Embryonic facial prominence (tissue), 1 donor: ENCODE results near the gene UGCG.
"Not testable (repeated sequence)": the region's sequence is repeated elsewhere in the genome, so short reads cannot be mapped to it uniquely, and the experiment has no call there.

ENCODE experiments used
- DNase-seq: peaks from one replicate; pipeline ENCODE4 v3.0.0-alpha.2; 2016; ENCODE audit errors: extremely low spot score

Gene UGCG

GRCh38 chr9:111955048-111955447, 58.4 kb downstream of the UGCG start:
- no peak for DNase-seq

- no peak for DNase-seq
Measured at GRCh38 chr9:111957856-111958631, 61.4 kb downstream of the UGCG start.

DNA sequence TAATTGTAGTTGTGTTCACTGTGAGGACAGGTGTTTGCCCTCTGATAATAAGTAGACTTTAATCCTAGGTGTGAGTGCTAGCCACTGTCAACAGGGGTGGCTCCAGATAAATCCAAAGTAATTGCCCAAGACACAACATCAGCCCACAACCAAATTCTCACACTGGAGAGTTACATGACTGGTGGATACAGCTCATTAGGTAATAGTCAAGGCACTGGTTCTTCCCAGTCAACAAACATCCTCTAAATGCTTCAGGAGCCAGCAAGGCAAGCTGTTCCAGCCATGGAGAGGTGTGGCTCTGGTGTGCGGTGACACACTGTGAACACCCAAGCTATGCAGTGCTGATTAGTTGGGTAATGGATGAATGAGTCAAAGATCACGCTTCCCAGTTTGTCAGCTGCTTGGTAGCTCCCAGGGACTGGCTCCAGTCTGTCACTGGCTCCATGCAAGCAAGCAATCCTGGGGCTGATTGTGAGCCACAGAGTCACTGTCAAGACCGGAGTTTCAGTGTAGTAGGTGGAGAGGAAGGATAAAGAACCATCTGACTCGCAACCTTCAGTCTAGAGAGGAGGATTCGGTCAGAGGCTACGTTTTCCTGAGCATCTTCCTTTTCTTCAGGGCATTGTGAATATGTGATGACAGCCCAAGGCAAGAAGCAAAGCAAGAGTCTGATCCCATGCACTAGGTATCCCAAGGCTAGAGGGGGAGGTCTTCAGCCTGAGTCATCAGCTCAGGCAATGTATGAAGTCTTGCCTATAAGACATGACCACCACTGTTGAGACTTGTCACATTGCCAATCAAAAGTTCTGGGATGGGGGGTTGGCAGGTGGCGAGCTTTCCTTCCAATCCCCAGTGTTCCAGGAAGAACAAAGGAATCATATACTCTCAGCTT, 63.1 kb downstream of the UGCG start:
- DNase-seq = no peak

DNA sequence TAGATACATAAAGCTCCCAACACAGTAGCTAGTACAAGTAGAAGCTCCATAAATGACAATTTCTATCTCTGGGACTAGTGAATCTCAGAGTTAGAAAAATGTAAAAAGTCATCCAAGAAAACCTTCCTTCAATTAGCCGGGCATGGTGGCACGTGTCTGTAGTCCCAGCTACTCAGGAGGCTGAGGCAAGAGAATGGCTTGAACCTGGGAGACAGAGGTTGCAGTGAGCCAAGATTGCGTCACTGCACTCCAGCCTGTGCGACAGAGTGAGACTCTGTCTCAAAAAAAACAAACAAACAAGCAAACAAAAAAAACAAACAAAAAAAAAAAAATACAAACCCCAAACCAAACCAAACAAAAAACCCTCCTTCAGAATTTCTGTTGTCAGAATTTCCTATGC, 63.9 kb downstream of the UGCG start:
- DNase-seq = not testable (repeated sequence)

DNA sequence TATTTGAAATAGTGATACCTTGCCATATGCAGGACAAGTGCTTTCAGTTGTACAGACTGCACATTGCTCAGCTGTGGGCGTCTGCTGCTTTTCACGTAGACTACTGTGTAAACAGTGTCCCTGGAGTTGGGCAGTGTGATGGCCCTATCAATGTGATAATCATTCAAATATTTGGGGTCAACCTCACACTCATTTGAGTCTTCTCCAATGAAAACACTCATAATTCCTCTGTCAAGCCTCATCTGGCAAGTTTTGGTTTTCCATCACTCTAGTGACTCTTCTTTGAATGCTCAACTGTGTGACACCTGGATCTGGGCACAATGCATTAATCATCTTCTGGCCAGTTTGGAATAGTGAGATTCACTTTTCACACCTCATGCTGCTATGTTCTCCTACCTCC, 64.4 kb downstream of the UGCG start:
- DNase-seq = no peak

GRCh38 chr9:111961575-111961974, 65.0 kb downstream of the UGCG start:
- DNase-seq = no peak

DNA sequence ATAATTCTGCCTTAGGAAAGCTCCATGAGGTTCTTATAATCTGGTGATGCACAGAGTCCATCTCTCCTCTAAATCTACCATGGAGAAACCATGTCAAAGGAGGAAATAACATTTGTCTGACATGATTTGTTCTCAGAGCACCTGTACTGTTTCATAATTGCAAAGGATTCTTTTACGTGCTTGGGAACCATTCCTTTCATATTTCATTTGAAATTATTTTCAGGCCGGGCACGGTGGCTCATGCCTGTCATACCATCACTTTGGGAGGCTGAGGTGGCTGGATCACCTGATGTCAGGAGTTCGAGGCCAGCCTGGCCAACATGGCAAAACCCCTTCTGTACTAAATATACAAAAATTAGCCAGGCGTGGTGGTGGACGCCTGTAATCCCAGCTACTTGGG, 65.4 kb downstream of the UGCG start:
- DNase-seq = no peak

GRCh38 chr9:111963995-111964394, 67.4 kb downstream of the UGCG start:
- no peak for DNase-seq

DNA sequence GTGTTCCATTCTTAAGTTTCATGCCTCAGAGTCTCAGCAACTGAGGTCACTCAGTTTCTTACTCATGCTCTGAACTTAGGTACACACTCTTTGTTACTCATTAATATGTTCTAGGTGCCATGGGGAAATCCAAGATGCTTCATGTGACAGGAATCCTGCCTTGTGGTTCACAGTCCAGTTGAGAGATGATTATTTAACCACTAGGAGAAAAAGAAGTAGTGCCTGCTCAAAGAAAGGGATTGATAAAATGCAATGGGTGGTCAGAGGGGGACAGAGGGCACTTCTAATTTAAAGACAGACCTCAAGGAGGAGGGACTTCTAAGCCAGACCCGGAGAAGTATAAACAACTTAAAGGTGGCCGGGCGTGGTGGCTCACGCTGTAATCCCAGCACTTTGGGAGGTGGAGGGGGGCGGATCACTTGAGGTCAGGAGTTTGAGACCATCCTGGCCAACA, 69.0 kb downstream of the UGCG start:
- DNase-seq = no peak

DNA sequence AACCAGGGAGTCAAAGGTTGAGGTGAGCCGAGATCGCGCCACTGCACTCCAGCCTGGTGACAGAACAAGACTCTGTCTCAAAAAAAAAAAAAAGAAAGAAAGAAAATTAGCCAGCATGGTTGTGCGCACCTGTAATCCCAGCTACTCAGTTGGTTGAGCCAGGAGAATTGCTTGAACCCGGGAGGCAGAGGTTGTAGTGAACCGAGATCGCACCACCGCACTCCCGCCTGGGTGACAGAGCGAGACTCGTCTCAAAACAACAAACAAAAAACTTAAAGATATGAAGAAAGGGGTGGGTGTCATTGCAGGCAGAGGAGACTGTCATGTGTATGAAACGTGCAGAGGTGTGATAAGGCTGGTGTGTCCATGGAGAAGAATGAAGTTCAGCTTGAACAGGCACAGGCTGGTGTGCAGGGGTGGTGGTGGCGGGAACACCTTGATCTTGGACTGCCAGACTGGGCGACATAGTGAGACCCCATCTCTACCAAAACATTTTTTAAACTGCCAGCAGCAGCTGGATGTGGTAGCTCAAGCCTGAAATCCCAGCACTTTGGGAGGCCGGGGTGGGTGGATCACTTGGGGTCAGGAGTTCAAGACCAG, 69.6 kb downstream of the UGCG start:
- DNase-seq = no peak

DNA sequence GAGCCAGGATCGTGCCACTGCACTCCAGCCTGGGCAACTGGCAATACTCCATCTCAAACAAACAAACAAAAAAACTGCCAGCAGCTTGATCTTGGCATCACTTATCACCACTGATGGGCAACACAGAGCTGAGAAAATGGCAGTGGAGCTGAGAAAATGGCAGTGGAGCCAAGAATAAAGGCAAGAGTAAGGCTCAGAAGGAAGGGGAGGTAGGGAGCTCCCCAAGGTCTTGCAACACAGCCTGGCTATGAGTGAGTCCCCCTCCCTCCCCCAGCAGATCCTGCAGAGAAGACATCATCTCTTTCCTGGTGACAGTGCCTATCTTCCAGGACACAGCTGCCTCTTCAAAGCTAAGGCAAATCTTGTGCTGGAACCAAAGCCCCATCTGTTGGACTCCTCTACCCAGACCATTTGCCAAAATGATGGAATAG, 70.3 kb downstream of the UGCG start:
- DNase-seq = no peak

- DNase-seq = no peak
Measured at GRCh38 chr9:111967621-111968020, 71.0 kb downstream of the UGCG start.

DNA sequence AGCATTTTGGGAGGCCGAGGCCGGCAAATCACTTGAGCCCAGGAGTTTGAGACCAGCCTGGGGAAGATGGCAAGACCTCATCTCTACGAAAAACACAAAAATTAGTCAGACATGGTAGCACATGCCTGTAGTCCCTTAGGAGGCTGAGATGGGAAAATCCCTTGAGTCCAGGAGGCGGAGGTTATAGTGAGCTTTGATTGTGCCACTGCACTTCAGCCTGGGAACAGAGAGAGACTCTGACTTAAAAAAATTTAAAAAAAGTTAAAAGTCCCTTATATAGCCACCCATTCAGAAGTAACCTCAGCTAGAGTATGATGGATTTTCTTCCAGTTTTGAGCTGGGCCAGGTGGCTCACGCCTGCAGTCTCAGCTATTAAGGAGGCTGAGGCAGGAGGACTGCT, 72.4 kb downstream of the UGCG start:
- DNase-seq = no peak

DNA sequence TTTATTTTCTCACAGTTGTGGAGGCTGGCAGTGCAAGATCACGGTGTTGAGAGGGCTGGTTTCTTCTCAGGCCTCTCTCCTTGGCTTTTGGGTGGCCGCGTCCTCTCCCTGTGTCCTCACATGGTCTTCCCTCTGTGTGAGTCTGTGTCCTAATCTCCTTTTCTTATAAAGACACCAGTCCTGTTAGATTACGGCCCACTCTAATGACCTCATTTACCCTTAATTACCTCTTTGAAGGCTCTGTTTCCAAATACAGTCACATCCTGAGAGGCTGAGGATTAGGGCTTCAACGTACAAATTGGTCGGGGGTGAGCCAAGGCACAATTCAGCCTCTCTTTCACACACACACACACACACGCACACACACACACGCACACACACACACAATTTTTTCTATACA, 73.0 kb downstream of the UGCG start:
- no peak for DNase-seq

DNA sequence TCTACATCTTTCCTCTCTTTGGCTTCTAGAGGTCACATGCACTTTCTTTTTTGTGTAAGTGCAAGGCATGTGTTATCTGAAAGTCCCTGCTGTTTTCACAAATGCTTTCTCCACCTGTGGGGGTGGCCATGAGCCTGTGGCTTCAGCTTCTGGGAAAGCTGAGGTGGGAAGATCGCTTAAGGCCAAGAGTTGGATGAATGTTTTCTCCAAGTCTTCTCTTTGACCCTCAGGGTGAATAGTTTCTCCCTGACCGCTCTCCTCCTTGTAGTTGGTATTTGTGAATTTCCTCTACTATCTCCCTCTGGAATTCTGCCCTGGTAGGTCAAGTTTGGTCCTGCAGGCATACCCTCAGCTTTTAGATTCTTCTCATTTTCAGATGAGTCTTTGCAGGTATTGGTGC, 74.2 kb downstream of the UGCG start:
- DNase-seq = no peak

GRCh38 chr9:111974092-111974681, 77.6 kb downstream of the UGCG start:
- DNase-seq = no peak

DNA sequence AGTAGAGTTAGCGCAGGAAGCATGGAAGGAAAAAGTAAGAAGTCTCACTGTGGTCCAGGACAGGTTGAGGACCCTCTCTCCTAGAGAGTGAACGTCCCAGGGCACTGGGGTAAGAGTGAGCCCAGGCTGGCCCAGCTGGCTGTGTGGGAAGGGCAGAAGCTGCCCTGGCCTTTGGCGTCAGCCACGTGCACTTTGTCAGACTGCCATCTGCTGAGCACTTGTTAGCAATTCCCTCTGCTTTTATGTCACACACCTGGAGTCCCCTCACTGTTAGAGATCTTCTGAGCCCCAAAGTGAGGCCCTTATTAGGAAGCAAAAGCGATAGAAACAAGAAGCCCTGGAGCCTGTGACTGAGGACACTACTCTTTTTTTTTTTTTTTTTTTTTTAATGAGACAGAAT, 79.1 kb downstream of the UGCG start:
- DNase-seq = no peak

GRCh38 chr9:111978616-111979015, 82.0 kb downstream of the UGCG start:
- DNase-seq = no peak

DNA sequence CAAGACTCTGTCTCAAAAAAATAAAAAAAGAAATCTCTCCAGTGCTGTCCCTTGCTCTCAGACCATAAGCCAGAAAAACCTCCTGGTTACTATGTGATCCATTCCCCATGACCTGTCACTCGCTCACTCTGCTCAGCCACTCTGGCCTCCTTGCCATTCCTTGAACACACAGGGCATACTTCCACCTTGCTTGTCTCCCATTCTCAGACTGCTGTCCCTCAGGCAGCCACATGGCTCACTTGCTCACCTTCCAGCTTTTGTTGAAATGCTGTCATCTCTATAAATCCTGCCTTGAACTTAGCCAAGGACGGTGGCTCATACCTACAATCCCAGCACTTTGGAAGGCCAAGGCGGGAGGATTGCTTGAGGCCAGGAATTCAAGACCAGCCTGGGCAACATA, 82.9 kb downstream of the UGCG start:
- DNase-seq = no peak

DNA sequence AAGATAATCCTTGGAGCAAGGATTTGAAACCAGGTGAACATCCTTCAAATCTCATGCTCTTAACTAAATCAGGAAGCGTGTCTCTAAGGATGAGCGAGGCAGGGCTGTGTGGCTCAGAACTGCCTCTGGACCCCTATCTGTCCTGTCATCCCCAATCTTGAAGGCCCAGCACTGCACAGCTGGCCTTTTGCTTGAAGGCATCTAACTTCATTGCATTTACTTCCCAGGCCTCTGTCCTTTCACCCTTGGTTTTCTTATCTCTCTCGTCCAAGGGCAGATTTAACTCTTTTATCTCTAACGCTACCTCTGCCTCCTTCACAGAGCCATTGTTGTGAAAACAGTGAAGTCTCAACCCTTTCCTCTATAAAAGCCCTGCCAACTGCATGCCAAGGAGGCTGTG, 83.8 kb downstream of the UGCG start:
- no peak for DNase-seq

- no peak for DNase-seq
Measured at GRCh38 chr9:111983484-111983908, 86.9 kb downstream of the UGCG start.
